PFSK-1 (cell line): ENCODE results near the gene EAF2.

ENCODE experiments used
- FOXP2 ChIP-seq: optimal IDR thresholded peaks from 2 replicates; pipeline ENCODE3; 2011; ENCODE audit warnings: borderline replicate concordance, control low read depth, inconsistent platforms; ENCODE audit not compliant: insufficient read depth; ENCODE audit errors: extremely low read length, extremely low read depth
- POLR2AphosphoS5 ChIP-seq: IDR thresholded peaks from 2 replicates; pipeline ENCODE4 v1.6.1; 2012; ENCODE audit warnings: low read depth, mild to moderate bottlenecking, control low read depth, low read length, moderate library complexity
- SIN3A ChIP-seq: IDR thresholded peaks from 2 replicates; pipeline ENCODE4 v1.6.1; 2012; ENCODE audit warnings: mild to moderate bottlenecking, low read length, moderate library complexity, borderline replicate concordance; ENCODE audit not compliant: insufficient read depth
- TAF1 ChIP-seq: IDR thresholded peaks from 2 replicates; pipeline ENCODE4 v1.6.1; 2012; ENCODE audit warnings: low read length, control low read depth, borderline replicate concordance; ENCODE audit not compliant: insufficient read depth
- TF ChIP-seq, protein P1 (sequence below), 2 experiments: IDR thresholded peaks; 2 replicates each; pipeline versions ENCODE4 v1.6.1 to v1.8.0; 2011 to 2012; ENCODE audit warnings: low read depth in 2 of 2, low read length in 2 of 2, control low read depth in 1 of 2, inconsistent platforms in 1 of 2, mild to moderate bottlenecking in 1 of 2, moderate library complexity in 1 of 2; ENCODE audit not compliant: insufficient read depth in 1 of 2

DNA sequence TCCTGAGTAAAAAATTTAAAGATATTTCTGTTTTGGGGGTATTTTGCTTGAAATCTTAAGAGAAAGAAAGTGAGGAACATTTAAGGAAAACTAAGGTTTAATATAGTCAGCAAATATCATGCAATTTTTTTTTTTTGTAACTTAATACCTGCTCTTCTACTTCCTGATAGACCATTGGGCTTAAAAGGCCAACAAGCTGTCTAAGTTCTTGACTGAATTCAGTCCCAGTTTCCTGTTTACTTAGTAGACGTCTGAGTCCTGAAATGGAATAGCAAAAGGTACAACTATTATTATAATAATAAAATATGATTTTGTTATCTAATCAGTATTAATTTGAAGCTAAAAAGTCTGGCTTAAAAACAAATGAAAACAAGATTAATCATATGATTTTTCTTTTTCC is 38.0 kb upstream of the EAF2 start:
- TF ChIP-seq SIN3A (no peak), POLR2AphosphoS5 (no peak), TAF1 (no peak), FOXP2 (no peak)
- TF ChIP-seq, protein P1, sequence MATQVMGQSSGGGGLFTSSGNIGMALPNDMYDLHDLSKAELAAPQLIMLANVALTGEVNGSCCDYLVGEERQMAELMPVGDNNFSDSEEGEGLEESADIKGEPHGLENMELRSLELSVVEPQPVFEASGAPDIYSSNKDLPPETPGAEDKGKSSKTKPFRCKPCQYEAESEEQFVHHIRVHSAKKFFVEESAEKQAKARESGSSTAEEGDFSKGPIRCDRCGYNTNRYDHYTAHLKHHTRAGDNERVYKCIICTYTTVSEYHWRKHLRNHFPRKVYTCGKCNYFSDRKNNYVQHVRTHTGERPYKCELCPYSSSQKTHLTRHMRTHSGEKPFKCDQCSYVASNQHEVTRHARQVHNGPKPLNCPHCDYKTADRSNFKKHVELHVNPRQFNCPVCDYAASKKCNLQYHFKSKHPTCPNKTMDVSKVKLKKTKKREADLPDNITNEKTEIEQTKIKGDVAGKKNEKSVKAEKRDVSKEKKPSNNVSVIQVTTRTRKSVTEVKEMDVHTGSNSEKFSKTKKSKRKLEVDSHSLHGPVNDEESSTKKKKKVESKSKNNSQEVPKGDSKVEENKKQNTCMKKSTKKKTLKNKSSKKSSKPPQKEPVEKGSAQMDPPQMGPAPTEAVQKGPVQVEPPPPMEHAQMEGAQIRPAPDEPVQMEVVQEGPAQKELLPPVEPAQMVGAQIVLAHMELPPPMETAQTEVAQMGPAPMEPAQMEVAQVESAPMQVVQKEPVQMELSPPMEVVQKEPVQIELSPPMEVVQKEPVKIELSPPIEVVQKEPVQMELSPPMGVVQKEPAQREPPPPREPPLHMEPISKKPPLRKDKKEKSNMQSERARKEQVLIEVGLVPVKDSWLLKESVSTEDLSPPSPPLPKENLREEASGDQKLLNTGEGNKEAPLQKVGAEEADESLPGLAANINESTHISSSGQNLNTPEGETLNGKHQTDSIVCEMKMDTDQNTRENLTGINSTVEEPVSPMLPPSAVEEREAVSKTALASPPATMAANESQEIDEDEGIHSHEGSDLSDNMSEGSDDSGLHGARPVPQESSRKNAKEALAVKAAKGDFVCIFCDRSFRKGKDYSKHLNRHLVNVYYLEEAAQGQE (IDR thresholded peaks at IDR 0.05; ENCODE audit: insufficient read depth in 1 of 2, low read depth in 2 of 2, low read length in 2 of 2): no peak
